Activated CD4-positive, CD25-positive, alpha-beta regulatory T cell treated with anti-CD3 and anti-CD28 coated beads, Interleukin-2, amount 50 U/mL, for 72 hours (primary cell): ENCODE data around the gene PLA2G2C.
"Not testable (repeated sequence)": the region's sequence is repeated elsewhere in the genome, so short reads cannot be mapped to it uniquely, and the experiment has no call there.

ENCODE experiments used
- DNase-seq: peaks from one replicate; pipeline ENCODE4 v3.0.0; 2021

Gene PLA2G2C

DNA sequence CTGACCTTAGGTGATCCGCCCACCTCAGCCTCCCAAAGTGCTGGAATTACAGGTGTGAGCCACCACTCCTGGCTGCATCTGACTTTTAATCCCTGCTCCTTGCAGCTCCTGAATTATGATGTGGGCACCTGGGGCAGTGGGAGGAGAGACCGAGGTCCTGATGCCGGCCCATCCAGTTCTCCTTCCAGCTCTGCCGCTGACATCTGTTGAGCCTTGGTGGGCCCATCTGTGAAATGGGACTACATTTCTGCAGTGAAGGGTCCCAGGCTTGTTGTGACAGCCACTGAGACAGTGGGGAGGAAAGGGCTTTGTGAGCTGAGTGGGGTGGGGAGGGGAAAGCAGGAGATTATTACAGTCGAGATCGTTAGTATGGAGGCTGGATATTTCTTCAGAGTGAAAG, 35.3 kb downstream of the PLA2G2C start:
- DNase-seq: no peak

DNA sequence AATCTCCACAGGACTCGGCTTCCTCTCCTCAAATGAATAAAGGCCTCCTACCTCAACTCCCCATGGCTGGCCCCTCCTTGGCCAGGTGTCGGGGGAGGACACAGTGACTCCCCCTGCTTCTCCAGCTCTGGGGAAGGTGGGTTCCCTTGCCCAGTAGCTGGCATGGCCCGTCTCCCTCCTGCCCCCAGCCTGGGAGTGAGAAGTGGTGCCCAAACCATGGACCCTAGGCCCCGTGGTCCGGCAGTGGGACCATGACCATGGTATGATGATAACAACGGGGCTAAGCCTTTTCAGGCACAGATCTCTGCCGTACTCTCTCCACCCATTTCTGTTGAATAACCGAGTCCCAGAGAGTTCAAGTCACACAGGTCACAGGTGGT, 36.0 kb downstream of the PLA2G2C start:
- DNase-seq: no peak

DNA sequence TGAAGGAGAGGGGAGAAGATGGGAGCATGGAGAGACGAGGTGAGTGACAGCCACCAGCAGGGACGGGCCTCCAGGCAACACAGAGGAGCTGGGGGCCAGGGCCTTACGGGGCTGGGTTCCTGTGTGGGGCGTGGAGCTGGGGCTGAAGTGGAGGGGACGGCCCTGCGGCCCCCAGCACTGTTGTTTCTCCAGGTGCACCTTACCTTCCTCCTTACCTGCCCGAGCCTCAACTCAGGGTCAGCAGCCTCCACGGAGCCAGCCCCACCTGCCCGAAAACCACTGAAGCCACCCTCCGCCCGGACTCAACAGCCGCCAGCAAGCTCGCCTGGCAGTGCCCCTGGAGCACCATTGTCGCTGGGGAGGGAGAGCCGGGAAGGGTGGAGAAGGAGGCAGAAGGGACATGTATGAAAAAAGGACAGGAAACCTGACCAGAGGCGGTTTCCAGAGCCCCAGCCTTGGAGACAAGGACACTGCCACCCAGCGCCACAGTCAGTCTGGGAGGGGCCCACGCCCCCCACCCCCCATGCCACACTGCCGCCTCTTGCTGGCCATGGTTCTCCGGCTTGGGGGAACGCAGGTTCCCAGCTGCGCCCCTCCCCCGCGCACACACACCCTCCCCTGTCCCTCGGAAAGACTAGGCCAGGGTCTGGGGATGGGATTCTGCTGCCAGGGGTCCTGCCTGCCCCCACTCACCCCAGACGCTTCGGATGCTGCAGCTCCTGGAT, 36.6 kb downstream of the PLA2G2C start:
- no peak for DNase-seq

GRCh38 chr1:20148571-20149500, 37.5 kb downstream of the PLA2G2C start:
- no peak for DNase-seq

GRCh38 chr1:20147846-20148570, 38.3 kb downstream of the PLA2G2C start:
- no peak for DNase-seq

- no peak for DNase-seq
Observed at GRCh38 chr1:20143734-20144565, 42.4 kb downstream of the PLA2G2C start.

- no peak for DNase-seq
Observed at GRCh38 chr1:20143318-20143717, 43.0 kb downstream of the PLA2G2C start.

DNA sequence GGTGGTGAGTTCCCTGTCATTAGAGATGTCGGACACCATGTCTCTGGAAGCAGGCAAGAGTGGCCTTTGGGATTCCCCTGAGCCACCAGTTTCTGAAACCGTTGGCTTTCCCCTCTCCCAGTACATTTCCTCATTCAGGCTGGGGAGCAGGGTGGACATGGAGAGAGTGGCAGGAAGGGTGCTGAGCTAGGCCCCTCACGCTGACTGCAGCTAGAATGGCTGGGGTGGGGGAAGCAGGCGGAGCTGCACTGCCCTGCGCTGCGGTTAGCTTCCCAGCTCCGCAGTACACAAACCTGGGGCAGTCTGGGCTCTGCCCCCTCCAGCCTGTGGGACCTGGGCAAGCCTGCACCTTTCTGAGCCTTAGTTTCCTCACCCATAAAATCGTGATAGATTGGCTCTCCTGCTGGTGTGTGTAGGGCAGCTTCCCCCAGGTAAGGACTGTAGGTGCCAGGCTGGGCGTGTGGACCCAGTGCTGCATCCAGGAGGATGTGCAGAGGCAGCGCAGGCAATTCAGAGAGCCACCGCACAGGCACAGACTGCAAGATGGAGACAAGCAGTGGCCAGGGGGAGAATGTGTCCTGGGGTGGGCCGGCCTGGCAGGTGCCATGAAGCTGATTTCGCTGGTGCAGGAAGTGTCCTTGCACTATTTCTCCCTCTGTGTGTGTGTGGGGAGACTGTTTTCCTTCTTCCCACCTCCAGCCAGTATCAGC, 44.2 kb downstream of the PLA2G2C start:
- DNase-seq: no peak

DNA sequence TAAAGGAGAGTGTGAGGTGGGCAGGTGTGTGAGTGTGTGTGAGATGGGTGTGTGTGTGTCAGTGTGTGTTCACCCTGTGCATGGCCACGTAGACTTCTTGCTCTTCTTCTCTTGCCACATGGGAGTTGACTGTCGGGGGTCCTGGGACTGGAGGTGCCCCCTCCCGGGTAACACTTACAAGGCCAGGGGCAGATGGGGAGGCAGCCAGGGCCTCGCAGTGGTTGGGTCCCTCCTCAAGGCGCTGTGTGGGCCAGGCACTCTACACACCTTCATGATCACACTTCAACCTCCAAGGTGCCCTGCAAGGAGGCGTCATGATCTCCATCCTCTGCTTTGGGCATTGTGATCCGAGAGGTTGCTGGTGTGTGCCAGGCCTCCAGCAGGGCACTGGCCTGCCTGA, 44.9 kb downstream of the PLA2G2C start:
- no peak for DNase-seq

GRCh38 chr1:20141001-20141400, 45.3 kb downstream of the PLA2G2C start:
- no peak for DNase-seq

- DNase-seq: no peak
Observed at GRCh38 chr1:20139776-20140612, 46.3 kb downstream of the PLA2G2C start.

DNA sequence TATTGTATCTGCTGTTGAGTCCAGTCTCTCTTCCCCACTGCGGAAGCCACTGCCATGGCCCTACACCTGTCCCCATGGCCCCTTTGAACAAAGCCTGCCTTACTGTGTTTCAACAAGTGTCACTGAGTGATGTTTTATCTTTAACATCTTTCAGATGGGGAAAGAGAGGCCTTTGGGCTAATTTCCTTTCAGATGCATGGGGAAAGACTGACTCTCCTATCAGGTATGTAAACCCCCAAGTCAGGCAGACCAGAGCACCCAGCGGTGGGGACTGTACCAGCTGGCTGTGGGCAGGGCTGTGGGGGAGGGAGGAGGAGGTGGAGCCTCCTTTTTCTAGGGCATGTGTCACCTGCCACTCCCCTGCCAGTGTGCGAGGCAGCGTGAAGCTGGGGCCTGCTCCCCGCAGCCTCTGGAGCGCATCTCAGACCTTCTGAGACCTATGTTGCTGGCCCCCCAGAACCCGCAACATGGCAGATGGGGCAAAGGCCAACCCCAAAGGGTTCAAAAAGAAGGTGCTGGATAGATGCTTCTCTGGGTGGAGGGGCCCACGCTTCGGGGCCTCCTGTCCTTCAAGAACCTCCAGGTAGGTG, 47.3 kb downstream of the PLA2G2C start, which contains the start of gene PLA2G2F:
Gene PLA2G2F (plus strand): TSS at position 363 of the 590 bp plus-strand sequence. CDS start 105 bp downstream, at position 468.
- no peak for DNase-seq

DNA sequence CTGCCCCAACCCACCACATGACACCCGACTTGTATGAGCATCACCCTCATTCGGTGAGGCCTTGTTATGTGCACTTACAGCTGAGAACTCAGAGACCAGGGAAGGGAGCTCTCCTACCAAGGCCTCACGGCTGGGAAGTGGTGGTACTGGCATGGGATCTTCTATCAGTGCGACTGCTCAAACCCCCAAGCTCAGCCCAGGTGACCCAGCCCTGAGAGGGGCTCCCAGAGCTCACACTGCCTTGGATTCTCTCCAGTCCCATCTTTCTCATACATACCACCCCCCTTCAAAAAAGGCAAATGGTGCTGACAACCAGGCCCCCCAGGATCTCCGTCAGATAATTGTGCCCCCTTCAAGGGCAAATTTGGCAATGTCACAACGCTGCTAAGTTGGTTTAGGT, 48.0 kb downstream of the PLA2G2C start:
- DNase-seq: no peak

GRCh38 chr1:20137604-20138003, 48.7 kb downstream of the PLA2G2C start:
- no peak for DNase-seq

DNA sequence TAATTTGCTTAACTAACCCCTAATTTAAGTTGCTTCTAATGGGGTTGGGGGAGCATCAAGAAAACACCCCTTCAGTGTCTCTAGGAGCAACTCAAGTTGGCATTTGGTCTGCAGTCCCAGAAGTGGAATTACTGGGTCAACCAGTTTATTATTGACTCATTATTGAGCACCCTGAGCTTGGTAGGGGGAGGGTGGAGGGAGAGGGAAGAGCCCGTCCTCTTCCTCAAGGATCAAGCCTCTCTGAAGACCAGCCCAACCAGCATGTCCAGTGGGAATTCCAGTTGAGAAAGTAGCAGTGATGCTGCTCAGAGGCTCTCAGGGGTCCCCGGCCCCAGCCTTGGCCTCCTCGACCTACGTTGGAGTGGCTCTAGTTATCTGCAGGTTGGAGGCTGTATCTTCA, 49.3 kb downstream of the PLA2G2C start:
- DNase-seq: no peak

DNA sequence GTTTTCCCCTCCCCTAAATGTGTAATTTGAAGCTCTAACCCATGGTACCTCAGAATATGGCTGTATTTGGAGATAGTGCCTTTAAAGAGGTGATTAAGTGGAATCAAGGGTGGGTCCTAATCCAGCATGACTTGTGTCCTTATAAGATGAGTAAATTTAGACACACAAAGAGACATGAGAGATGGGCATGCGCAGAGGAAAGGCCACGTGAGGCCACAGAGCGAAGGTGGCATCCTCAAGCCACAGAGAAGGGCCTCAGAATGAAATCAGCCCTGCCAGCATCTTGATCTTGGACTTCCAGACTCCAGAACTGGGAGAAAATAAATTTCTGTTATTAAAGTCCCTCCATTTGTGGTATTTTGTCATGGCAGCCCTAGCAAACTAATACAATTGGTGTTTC, 50.1 kb downstream of the PLA2G2C start:
- no peak for DNase-seq

GRCh38 chr1:20134995-20135394, 51.3 kb downstream of the PLA2G2C start:
- DNase-seq: no peak

GRCh38 chr1:20130518-20130917, 55.8 kb downstream of the PLA2G2C start:
- DNase-seq: not testable (repeated sequence)

DNA sequence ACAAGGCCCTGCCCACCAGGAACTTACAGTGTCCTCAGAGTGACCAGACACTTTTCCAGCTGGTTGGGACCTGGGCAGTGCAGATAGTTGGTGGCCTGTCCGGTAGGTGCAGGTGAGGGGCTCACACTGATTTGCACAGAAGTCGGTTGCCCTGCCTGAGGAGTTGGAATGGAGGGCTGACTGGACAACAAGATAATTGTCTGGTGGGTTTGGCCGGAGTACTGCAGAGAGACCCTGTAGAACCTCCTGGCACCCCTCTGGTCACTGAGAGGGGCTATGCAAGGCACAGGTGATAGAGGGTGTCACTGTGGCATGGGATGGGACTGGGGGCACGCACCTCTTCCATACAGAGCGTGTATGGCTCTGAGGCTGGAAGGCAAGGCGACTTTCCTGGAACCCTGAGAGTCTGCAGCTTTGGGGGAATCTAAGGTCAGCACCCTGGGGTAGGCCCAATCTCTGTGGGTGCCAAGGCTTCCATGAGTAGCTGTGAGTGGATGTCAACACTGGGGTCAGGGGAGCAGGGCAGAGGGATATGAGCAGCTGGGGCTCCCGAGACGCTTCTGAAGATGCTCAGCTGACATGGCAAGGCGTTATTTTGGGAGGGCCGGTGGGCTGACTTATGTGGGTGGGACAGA, 59.4 kb downstream of the PLA2G2C start:
- no peak for DNase-seq
